HL-60 (cell line): ENCODE data around the gene NCOR1.
A peak's percentile ranks its signal among the peaks of the same experiment; 100 is the strongest.

Source experiments
- DNase-seq, 2 experiments: peaks; one replicate each; pipeline ENCODE4 v3.0.0-alpha.2; 2010 to 2020; ENCODE audit warnings: low read depth in 1 of 2, low spot score in 1 of 2
- H3K27ac ChIP-seq: fragments of 250-450 bp; sonication (Bioruptor Pico); replicated peaks from 2 replicates; pipeline ENCODE4 v1.5.1; 2020; ENCODE audit warnings: mild to moderate bottlenecking, moderate library complexity
- H3K27me3 ChIP-seq: fragments of 250-450 bp; sonication (Bioruptor Pico); 2 replicates; pipeline ENCODE4 v1.5.1; 2021; ENCODE audit warnings: mild to moderate bottlenecking, moderate library complexity; ENCODE audit not compliant: insufficient read depth, poor library complexity, severe bottlenecking
- H3K4me3 ChIP-seq: replicated peaks from 2 replicates; pipeline ENCODE4 v1.5.1; 2011; ENCODE audit warnings: mild to moderate bottlenecking, control low read depth, low read length; ENCODE audit not compliant: insufficient read depth
- GABPA ChIP-seq: IDR thresholded peaks from 2 replicates; pipeline ENCODE4 v1.6.1; 2012; ENCODE audit warnings: low read depth
- POLR2AphosphoS5 ChIP-seq: IDR thresholded peaks from 2 replicates; pipeline ENCODE4 v1.6.1; 2012; ENCODE audit warnings: low read depth
- SPI1 ChIP-seq: IDR thresholded peaks from 2 replicates; pipeline ENCODE4 v1.6.1; 2012; ENCODE audit warnings: low read depth, mild to moderate bottlenecking, borderline replicate concordance
- long read RNA-seq: library from polyadenylated mRNA; unstranded; transcript quantifications from one replicate; pipeline ENCODE4 v2.0.0, GENCODE V29; 2020
- TF ChIP-seq, protein P1 (sequence below): IDR thresholded peaks from 2 replicates; pipeline ENCODE4 v1.6.1; 2012; ENCODE audit warnings: low read depth; ENCODE audit not compliant: insufficient replicate concordance
- TF ChIP-seq, protein P2 (sequence below): IDR thresholded peaks from one replicate; pipeline ENCODE4 v1.5.1; 2011; ENCODE audit warnings: low read length, control low read depth, inconsistent platforms; ENCODE audit not compliant: insufficient read depth

NCOR1 gene
- long read RNA-seq, transcript NCOR1-209 (17 exons, 1,969 nt) = minor isoform, 18 of 733 reads
- long read RNA-seq, transcript NCOR1-206 (15 exons, 1,883 nt) = major isoform, 93 of 733 reads
- long read RNA-seq, transcript NCOR1-221 (16 exons, 1,877 nt) = minor isoform, 34 of 733 reads
- long read RNA-seq, partial matches to known transcripts = 438 of 733 reads
- long read RNA-seq, other reads (novel, unspliced or antisense) = 147 of 733 reads

DNA sequence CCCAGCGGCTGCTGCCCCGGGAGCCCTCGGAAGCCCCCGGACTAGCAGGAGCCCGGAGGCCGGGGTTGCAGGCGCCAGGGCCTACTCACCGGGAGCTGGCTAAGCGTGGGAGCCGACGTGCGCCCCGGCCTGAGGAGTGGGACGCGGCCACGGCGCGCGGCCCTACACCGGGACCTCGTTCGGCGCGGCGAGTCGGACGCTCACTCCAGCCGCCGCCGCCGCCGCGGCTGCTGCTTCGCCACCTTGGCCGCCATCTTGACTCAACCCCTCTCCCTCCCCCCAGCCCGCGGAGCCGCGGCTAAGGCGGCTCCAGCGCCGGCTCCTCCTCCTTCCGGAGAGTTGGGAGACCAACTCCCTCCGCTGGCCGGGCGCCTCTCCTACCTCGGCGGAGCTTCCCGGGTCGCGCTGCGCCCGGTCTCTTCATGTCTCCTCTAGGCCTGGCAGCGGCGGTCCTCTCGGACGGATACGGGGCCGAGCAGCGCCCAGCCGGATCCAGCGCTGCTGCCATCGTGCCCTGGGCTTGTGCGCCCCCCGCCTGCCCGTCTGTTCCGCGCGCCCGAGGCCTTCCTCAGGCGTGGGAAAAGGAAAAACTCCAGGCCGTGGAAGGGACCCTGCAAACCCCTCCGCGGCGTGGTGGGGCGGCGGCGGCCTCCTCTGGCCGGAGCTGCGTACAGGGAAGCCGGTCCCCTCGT is at the start of gene NCOR1:
Gene NCOR1 (minus strand): TSS at position 262 of the 692 bp plus-strand sequence. CDS start 20,965 bp downstream, outside the sequence.
- DNase-seq = peak; percentile 58 to 84
- TF ChIP-seq POLR2AphosphoS5 = no peak; the same call in none of the 2 replicates
- TF ChIP-seq, protein P1, sequence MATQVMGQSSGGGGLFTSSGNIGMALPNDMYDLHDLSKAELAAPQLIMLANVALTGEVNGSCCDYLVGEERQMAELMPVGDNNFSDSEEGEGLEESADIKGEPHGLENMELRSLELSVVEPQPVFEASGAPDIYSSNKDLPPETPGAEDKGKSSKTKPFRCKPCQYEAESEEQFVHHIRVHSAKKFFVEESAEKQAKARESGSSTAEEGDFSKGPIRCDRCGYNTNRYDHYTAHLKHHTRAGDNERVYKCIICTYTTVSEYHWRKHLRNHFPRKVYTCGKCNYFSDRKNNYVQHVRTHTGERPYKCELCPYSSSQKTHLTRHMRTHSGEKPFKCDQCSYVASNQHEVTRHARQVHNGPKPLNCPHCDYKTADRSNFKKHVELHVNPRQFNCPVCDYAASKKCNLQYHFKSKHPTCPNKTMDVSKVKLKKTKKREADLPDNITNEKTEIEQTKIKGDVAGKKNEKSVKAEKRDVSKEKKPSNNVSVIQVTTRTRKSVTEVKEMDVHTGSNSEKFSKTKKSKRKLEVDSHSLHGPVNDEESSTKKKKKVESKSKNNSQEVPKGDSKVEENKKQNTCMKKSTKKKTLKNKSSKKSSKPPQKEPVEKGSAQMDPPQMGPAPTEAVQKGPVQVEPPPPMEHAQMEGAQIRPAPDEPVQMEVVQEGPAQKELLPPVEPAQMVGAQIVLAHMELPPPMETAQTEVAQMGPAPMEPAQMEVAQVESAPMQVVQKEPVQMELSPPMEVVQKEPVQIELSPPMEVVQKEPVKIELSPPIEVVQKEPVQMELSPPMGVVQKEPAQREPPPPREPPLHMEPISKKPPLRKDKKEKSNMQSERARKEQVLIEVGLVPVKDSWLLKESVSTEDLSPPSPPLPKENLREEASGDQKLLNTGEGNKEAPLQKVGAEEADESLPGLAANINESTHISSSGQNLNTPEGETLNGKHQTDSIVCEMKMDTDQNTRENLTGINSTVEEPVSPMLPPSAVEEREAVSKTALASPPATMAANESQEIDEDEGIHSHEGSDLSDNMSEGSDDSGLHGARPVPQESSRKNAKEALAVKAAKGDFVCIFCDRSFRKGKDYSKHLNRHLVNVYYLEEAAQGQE = no peak
- TF ChIP-seq, protein P2, sequence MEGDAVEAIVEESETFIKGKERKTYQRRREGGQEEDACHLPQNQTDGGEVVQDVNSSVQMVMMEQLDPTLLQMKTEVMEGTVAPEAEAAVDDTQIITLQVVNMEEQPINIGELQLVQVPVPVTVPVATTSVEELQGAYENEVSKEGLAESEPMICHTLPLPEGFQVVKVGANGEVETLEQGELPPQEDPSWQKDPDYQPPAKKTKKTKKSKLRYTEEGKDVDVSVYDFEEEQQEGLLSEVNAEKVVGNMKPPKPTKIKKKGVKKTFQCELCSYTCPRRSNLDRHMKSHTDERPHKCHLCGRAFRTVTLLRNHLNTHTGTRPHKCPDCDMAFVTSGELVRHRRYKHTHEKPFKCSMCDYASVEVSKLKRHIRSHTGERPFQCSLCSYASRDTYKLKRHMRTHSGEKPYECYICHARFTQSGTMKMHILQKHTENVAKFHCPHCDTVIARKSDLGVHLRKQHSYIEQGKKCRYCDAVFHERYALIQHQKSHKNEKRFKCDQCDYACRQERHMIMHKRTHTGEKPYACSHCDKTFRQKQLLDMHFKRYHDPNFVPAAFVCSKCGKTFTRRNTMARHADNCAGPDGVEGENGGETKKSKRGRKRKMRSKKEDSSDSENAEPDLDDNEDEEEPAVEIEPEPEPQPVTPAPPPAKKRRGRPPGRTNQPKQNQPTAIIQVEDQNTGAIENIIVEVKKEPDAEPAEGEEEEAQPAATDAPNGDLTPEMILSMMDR = no peak
- TF ChIP-seq SPI1 = no peak
- TF ChIP-seq GABPA = no peak
- H3K27ac ChIP-seq = peak within 1 kb of the TSS; percentile 99
- peak within 1 kb of the TSS; percentile 64 for H3K4me3 ChIP-seq
- no peaks in the 10 kb centered on the region for H3K27me3 ChIP-seq

DNA sequence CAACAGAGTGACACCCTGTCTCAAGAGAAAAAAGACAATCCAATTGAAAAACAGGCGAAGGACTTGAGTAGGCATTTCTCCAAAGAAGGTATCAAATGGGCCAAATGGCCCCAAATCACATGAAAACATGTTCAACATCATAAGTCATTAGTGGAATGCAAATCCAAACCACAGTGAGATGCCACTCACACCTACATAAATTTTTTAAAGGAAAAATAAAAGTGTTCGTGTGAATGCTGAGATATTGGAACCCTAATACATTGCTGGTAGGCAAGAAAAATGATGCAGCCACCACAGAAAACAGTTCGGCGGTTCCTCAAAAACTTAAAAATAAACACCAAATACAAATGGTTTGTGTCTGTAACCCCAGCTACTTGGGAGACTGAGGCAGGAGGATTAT is 46.9 kb upstream of the NCOR1 start:
- Histone ChIP-seq H3K4me3 (no peak overlapping the region), H3K27me3 (no peaks in the 10 kb centered on the region), H3K27ac (no peak overlapping the region)
- no peak for DNase-seq
- TF ChIP-seq, protein P2 = no peak
- no peak for TF ChIP-seq SPI1
- TF ChIP-seq GABPA = no peak
- no peak for TF ChIP-seq POLR2AphosphoS5
- TF ChIP-seq, protein P1 = no peak

DNA sequence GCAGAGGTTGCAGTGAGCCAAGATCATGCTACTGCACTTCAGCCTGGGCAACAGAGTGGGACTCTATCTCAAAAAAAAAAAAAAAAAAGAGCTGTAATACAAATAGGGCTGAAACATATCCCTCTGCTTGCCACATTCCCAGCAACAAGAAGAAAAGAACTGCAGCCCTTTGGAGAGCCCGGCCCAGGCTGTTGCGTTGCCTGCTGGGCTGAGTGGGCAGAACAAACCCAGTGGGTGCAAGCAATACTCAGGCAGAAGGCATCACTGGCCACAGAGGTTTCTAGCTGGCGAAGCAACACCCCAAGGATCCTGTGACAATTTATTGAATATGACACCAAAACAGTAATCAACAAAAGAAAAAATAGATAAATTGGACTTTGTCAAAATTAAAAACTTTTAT is 45.7 kb upstream of the NCOR1 start:
- Histone ChIP-seq H3K27ac (no peak overlapping the region), H3K4me3 (no peak overlapping the region), H3K27me3 (no peaks in the 10 kb centered on the region)
- DNase-seq = no peak
- TF ChIP-seq GABPA = no peak
- TF ChIP-seq POLR2AphosphoS5 = no peak
- TF ChIP-seq SPI1 = no peak
- TF ChIP-seq, protein P1 = no peak
- TF ChIP-seq, protein P2 = no peak
